ENCODE results near the gene SLC39A12. TPM values are rescaled to one million over a fixed set of nuclear protein-coding genes. Genes with fewer than 3 reads are reported as not detected.

Gene SLC39A12
- total RNA-seq, 4 donors from 2014 or later = not detected

- no peak for TF ChIP-seq EP300 (IDR thresholded peaks at IDR 0.05)
- no peak overlapping the region for H3K27ac ChIP-seq
- DNase-seq (ENCODE audit: low spot score in 2 of 2) = no peak
- 81 to 92% methylated on average over 4 of the region's 4 CpGs for WGBS, 2 donors
- H3K36me3 ChIP-seq = no peaks in the 10 kb centered on the region
- no peak overlapping the region for H3K4me3 ChIP-seq
- H3K9me3 ChIP-seq = peaks cover 0 to 15% (median 0%) of the 10 kb centered on the region in 4 donors
- H3K27me3 ChIP-seq = no peaks in the 10 kb centered on the region
- H3K4me1 ChIP-seq = no peaks in the 10 kb centered on the region
These were observed 10.1 kb downstream of the SLC39A12 start for GRCh38 chr10:17961551-17962422.

GRCh38 chr10:17963431-17963830, 11.7 kb downstream of the SLC39A12 start:
- no peaks in the 10 kb centered on the region for H3K4me1 ChIP-seq
- 80 to 87% methylated on average over 3 of the region's 3 CpGs for WGBS, 2 donors
- no peaks in the 10 kb centered on the region for H3K27me3 ChIP-seq
- H3K36me3 ChIP-seq = no peaks in the 10 kb centered on the region
- TF ChIP-seq CTCF (IDR thresholded peaks at IDR 0.05) = no peak
- TF ChIP-seq EP300 (IDR thresholded peaks at IDR 0.05) = no peak
- TF ChIP-seq POLR2A (IDR thresholded peaks at IDR 0.05) = no peak
- no peak overlapping the region for H3K4me3 ChIP-seq
- H3K27ac ChIP-seq = no peak overlapping the region
- peaks cover 0 to 25% (median 0%) of the 10 kb centered on the region in 4 donors for H3K9me3 ChIP-seq
- no peak for DNase-seq (ENCODE audit: low spot score in 2 of 2)

- no peak overlapping the region for H3K27ac ChIP-seq
- H3K27me3 ChIP-seq = no peaks in the 10 kb centered on the region
- 72 to 79% methylated on average over 8 of the region's 8 CpGs for WGBS, 2 donors
- no peaks in the 10 kb centered on the region for H3K4me1 ChIP-seq
- no peaks in the 10 kb centered on the region for H3K36me3 ChIP-seq
- DNase-seq (ENCODE audit: low spot score in 2 of 2) = no peak
- TF ChIP-seq EP300 (IDR thresholded peaks at IDR 0.05) = no peak
- TF ChIP-seq POLR2A (IDR thresholded peaks at IDR 0.05) = no peak
- TF ChIP-seq CTCF (IDR thresholded peaks at IDR 0.05) = no peak
- peaks cover 0 to 31% (median 4%) of the 10 kb centered on the region in 4 donors for H3K9me3 ChIP-seq
- H3K4me3 ChIP-seq = no peak overlapping the region
These were observed 14.0 kb downstream of the SLC39A12 start for GRCh38 chr10:17965649-17966235.

GRCh38 chr10:17974505-17974904, 22.8 kb downstream of the SLC39A12 start:
- no peak for TF ChIP-seq CTCF (IDR thresholded peaks at IDR 0.05)
- TF ChIP-seq EP300 (IDR thresholded peaks at IDR 0.05) = no peak
- no peak for TF ChIP-seq POLR2A (IDR thresholded peaks at IDR 0.05)
- no peak for DNase-seq (ENCODE audit: low spot score in 2 of 2)
- 86 to 95% methylated on average over 3 of the region's 3 CpGs for WGBS, 2 donors
- Histone ChIP-seq H3K36me3 (no peaks in the 10 kb centered on the region), H3K27ac (no peak overlapping the region), H3K4me1 (no peaks in the 10 kb centered on the region), H3K4me3 (no peak overlapping the region), H3K27me3 (no peaks in the 10 kb centered on the region), H3K9me3 (peaks cover 0 to 35% (median 3%) of the 10 kb centered on the region in 4 donors)

GRCh38 chr10:17980846-17981565, 29.3 kb downstream of the SLC39A12 start:
- Histone ChIP-seq H3K9me3 (no peaks in the 10 kb centered on the region), H3K27ac (no peak overlapping the region), H3K36me3 (no peaks in the 10 kb centered on the region), H3K27me3 (no peaks in the 10 kb centered on the region), H3K4me3 (no peak overlapping the region), H3K4me1 (no peaks in the 10 kb centered on the region)
- 77 to 85% methylated on average over 6 of the region's 6 CpGs for WGBS, 2 donors
- TF ChIP-seq POLR2A (IDR thresholded peaks at IDR 0.05) (no peak), CTCF (IDR thresholded peaks at IDR 0.05) (no peak), EP300 (IDR thresholded peaks at IDR 0.05) (no peak)
- no peak for DNase-seq (ENCODE audit: low spot score in 2 of 2)
